G401.6 (cell line): ENCODE results near the gene EYA2.
A peak's percentile ranks its signal among the peaks of the same experiment; 100 is the strongest.

Experiments used
- FAIRE-seq: peaks from 2 replicates; lab custom pipeline; 2012; peaks lifted over from hg19 to GRCh38; lab: Jason Lieb, UNC

The EYA2 gene

GRCh38 chr20:47141941-47142773 is 247.5 kb downstream of the EYA2 start:
- FAIRE-seq: no peak

DNA sequence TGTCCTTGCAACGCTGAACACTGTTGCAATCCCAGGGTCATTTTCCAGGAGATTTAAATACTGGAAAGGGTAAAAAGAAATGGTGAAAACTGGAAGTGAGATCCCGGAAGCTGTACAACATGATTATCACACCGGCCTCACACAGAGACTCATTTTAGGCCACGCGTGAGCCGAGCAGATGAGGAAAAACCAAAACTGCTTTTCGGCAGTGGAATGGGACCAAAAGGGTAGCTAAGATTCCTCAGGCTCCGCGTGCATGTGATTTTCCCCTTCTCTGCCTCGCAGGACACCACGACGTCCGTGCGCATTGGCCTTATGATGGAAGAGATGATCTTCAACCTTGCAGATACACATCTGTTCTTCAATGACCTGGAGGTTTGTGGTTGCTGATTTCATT is 248.1 kb downstream of the EYA2 start:
- no peak for FAIRE-seq

GRCh38 chr20:47143657-47144056 is 249.0 kb downstream of the EYA2 start:
- FAIRE-seq: no peak

GRCh38 chr20:47144463-47144862 is 249.8 kb downstream of the EYA2 start:
- FAIRE-seq: no peak

- no peak for FAIRE-seq
Observed at GRCh38 chr20:47146686-47147085, 252.0 kb downstream of the EYA2 start.

DNA sequence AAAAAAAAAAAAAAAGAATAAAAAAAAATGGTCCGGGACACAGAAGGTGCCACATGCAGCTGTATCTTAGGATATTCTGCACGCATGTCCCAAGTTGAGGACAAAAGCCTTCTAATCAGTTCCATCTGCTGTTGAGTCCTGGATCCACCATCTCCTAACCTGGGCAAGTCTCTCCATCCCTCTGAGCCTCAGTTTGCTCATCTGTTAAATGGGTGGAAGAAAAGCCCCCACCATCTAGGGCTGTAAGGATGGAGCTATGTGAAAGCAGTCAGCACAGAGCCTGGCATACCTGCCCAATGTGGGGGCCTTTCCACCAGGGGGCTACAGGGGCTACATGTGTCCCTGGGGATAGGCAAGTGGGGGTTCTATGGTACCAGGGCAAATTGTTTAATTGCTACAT is 253.4 kb downstream of the EYA2 start:
- FAIRE-seq: no peak

DNA sequence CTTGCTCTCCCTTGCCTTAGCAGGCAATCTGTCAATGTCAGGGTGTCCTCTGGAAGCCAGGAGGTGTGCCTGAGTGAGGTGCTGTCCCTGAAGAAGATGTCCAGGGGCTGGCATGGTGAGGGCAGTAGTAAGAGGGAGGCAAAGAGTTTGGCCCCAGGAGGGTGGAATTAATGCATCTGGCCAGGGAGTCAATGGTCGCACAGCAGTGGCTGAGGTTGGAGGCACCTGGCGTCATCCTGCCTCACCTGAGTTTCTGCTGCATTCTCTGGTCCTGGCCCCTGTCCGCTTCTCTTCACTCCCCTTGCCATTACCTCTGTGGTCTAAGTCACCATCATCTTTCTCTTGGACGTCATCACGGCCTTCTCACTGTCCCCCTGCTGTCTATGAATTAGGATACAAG is 255.3 kb downstream of the EYA2 start:
- FAIRE-seq: no peak

DNA sequence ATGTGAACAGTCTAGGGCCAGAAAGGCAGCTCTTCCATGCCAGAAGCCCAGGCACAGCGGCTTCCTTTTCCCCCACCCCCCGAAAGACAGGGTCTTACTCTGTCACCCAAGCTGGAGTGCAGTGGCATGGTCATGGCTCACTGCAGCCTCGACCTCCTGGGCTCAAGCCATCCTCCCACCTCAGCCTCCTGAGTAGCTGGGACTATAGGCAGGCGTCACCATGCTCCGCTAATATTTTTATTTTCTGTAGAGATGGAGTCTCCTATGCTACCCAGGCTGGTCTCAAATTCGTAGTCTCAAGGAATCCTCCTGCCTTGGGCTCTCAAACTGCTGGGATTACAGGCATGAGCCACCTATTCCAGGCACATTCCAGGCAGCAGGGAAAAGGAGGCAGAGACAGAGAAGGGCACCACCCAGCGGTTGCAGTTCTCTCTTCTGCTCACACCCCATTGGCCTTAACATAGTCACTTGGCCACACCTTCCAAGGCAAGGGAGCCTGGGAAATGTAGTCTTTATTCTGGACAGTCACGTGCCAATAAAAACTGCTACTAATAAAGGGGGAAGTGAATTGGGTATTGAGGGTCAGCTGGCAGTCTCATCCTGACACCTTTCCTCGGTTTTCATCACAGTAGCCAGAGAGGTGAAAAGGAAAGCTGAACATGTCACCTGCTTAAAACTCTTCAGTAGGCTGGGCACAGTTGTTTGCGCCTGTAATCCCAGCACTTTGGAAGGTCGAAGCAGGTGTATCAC is 255.9 kb downstream of the EYA2 start:
- FAIRE-seq: peak; percentile 44

DNA sequence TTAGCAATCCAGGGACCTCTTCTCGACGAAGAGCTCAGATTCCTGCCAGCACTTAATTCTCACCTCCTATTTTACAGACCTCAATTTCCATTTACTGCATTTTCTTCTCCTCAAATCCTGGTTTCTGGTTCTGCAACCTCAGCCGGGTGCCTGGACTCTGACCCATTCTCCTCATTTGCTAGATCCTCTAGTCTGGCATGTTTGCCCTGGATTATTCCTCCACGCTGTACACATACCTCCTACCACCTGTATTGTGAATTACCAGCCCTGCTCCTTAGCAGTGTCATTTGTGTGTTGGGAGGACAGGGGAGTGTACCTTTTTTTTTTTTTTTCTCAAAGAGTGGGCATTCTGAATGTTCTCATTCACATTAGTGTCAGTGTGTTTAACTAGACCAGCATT is 257.4 kb downstream of the EYA2 start:
- FAIRE-seq: no peak

GRCh38 chr20:47154089-47154488 is 259.4 kb downstream of the EYA2 start:
- no peak for FAIRE-seq

DNA sequence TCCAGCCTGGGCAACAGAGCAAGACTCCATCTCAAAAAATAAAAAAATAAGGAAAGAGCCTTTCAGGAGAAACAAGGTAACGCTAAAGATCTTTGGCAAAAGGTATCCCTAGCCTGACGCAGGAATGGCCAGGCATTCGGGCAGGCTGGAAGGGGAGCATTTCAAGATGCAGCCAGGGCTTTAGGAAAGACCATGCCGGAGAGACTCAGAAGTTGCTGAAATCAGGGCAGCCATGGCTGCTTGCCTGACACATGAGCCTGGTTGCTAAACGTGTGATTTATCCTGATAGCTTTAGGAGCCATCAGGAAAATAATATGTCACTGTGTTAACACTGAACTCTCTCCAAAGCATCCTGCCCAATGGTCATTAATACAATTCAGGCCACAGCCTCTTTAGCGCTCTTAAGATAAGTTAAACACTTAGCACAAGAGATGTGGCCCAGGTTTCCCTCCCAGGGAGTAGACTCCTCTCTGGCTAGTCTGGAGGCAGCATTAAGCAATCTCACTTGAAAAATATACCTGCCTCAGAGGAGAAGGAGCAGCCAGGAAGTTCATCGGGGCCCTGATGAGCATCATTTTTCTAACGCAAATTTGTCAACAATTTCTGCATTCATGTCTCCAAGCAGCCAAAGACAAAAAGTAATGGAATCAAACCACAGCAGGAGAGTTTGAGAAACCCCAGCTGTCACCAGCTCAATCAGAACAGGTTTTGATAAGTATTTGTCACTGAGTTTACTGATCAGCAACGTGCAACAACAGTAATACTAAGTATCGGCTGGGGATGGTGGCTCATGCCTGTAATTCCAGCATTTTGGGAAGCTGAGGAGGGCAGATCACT is 261.9 kb downstream of the EYA2 start:
- no peak for FAIRE-seq

- FAIRE-seq: no peak
Observed at GRCh38 chr20:47159166-47159565, 264.5 kb downstream of the EYA2 start.

DNA sequence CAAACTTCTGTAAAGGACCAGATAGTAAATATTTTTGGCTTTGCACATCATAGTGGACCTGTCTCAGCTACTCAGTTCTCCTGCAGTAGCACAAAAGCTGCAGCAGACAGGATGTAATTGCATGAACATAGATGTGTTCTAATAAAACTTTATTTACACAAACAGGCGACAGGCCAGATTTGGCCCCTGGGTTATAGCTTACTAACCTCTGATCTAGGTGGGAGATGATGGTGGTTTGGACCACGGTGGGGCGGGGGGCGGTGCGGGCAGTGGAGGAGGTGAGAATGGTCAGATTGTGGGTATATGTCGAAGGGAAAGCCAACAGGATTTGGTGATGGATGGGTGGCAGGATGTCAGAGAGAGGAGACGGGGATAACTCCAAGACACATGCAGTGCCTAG is 265.6 kb downstream of the EYA2 start:
- FAIRE-seq: no peak

- FAIRE-seq: no peak
Observed at GRCh38 chr20:47160992-47161391, 266.3 kb downstream of the EYA2 start.

DNA sequence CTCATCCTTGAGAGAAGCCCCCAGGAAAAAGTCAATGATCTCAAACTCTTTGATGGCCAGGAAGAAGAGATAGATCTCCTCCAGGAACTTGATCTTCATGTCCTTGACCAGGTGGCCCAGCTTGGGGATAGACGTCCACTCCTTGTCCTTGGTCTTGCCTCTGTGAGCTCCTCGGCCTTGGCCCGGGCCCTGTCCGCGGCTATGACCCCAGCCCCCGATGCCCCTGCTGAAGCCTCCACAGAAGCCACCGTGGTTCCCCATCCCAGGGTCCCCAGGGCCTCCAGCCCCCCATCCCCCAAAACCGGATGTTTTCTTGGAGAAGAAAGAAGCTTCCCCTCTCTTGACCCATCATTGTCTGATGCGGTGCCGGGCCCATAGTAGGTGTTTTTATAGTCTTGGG is 266.8 kb downstream of the EYA2 start:
- FAIRE-seq: no peak

GRCh38 chr20:47164140-47164539 is 269.5 kb downstream of the EYA2 start:
- FAIRE-seq: no peak

- no peak for FAIRE-seq
Observed at GRCh38 chr20:47165376-47165865, 270.8 kb downstream of the EYA2 start.

DNA sequence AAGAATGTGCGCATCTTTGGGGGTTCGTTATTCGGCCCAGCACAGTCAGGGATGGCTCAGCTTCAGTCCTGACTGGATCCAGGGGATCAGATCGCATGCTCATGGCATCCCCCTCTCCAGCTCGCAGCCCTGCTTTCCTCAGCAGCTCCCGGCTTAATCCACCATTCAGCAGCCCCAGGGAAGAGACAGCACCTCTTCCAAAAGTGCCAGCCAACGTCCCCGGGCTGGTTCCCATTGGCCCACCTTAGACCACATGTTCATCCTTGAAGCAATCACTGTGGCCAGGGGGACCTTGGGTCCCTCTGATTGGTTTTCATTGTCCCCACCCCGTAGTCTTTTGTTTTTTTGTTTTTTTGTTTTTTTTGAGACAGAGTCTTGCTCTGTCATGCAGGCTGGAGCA is 273.2 kb downstream of the EYA2 start:
- no peak for FAIRE-seq

DNA sequence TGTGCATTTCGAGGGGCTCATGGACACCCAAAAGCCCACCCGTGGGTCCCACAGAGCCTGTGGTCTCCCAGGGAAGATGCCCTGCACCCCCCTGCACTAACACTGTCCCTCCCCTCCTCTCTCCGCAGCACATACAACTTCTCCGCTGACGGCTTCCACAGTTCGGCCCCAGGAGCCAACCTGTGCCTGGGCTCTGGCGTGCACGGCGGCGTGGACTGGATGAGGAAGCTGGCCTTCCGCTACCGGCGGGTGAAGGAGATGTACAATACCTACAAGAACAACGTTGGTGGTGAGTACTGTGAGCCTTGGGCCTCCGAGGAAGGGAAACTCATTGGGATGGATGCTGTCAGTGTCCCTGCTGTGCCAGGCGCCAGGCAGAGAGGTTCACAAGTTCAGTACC is 277.9 kb downstream of the EYA2 start:
- FAIRE-seq: no peak

DNA sequence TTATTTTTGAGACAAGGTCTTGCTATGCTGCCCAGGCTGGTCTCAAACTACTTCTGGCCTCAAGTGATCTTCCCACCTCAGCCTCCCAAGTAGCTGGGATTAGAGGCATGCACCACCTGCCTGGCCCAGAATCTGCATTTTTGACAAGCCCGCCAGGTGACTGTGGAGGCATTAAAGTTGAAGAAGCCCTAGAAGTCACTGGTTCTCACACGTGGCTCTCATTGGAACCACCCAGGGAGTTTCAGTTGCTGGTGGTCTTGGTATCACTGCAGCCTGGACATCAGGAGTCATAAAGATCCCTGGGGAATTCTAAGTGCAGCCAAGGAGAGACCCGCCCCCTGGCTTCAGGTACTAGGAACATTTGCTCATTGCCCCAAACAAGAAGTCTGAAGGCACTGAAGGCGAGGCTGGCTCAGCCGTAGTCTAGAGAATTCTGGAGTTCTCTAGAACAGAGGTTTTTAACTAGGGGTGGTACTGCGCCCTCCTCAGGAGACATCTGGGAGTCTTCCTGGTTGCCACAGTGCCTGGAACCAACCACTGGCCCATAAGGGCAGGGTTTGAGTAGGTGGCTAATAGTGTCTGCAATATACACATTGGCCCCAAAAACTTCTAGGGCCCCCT is 279.1 kb downstream of the EYA2 start:
- FAIRE-seq: no peak

DNA sequence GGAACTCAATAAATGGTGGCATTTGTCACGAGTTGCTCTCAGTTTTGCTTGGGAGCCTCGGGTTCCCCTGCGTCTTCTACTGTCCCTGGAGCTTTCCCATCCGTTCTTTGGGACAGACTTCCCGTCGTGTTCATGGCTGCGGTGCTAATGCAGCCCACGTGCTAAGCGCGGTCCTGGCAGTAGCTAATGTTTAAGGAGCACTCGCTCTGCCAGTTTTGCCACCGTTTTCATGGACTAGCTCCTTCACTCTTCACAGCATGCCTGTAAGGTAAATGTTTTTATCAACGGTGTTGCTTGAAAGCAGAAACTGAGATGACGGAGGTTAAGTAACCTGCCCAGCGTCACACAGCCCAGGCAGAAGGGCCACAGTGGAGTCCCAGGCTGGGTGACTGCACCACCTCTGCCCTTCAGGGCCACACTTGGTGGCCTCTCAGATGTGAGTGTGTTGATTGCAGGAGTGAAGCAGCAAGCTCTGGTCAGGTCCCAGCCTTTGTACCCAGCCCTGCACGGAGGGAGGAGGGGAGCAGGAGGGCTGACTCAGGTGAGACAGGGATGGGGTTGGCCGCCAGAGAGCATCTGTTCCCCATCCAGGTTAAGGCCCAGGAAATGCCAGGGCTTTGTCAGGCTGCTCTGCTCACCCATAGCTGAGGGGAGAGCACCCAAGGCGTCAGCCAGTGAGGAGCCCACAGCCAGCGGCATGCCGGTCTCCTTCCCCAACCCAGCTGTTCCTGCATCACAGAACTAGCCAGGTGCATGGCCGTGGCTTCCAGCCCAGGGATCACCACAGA is 280.0 kb downstream of the EYA2 start:
- FAIRE-seq: no peak
